Central memory CD8-positive, alpha-beta T cell (primary cell): ENCODE data around the gene GIMAP8.
"Not testable (repeated sequence)": the region's sequence is repeated elsewhere in the genome, so short reads cannot be mapped to it uniquely, and the experiment has no call there.

Source experiments
- ATAC-seq: fragments of 150-1000 bp; cut with Tn5 transposase; replicated peaks from 2 replicates; pipeline ENCODE4 v1.10.0; 2022; ENCODE audit warnings: mild to moderate bottlenecking, moderate FRiP score, moderate number of reproducible peaks; ENCODE audit not compliant: poor library complexity, severe bottlenecking; ENCODE audit errors: extremely low read depth
- DNase-seq, 2 donors: peaks; one replicate each; pipeline ENCODE4 v3.0.0; 2021; ENCODE audit warnings: low spot score in 2 of 2
- H3K27ac Mint-ChIP-seq: one replicate; pipeline ENCODE4 v1.8.0; 2022; ENCODE audit warnings: low read depth, mild to moderate bottlenecking, moderate library complexity, mixed read lengths
- H3K27me3 Mint-ChIP-seq: one replicate; pipeline ENCODE4 v1.8.0; 2022; ENCODE audit warnings: mixed read lengths
- H3K36me3 Mint-ChIP-seq: one replicate; pipeline ENCODE4 v1.8.0; 2022; ENCODE audit warnings: mild to moderate bottlenecking, moderate library complexity, mixed read lengths; ENCODE audit not compliant: insufficient read depth
- H3K4me1 Mint-ChIP-seq: one replicate; pipeline ENCODE4 v1.8.0; 2022; ENCODE audit warnings: mixed read lengths
- H3K4me3 Mint-ChIP-seq: one replicate; pipeline ENCODE4 v1.8.0; 2022; ENCODE audit warnings: mild to moderate bottlenecking, moderate library complexity, mixed read lengths
- H3K9me3 Mint-ChIP-seq: one replicate; pipeline ENCODE4 v1.8.0; 2022; ENCODE audit warnings: mixed read lengths

GIMAP8 gene

GRCh38 chr7:150484071-150484470 lies 33.6 kb downstream of the GIMAP8 start:
- ATAC-seq, result peak; percentile 55
- not testable (repeated sequence) for H3K27me3 Mint-ChIP-seq, DNase-seq

GRCh38 chr7:150487625-150488024 lies 37.2 kb downstream of the GIMAP8 start:
- DNase-seq, result no peak
- Mint-ChIP-seq H3K27ac (no peak overlapping the region), H3K4me1 (peaks cover 64% of the 10 kb centered on the region), H3K9me3 (no peaks in the 10 kb centered on the region), H3K27me3 (no peaks in the 10 kb centered on the region), H3K4me3 (no peak overlapping the region), H3K36me3 (peaks cover 1% of the 10 kb centered on the region)
- ATAC-seq, result no peak

More at GRCh38 chr7:150484071-150484470, 33.6 kb downstream of the GIMAP8 start:
- H3K4me3 Mint-ChIP-seq, result peak overlapping the region; percentile 73
- H3K4me1 Mint-ChIP-seq, result peaks cover 78% of the 10 kb centered on the region
- H3K36me3 Mint-ChIP-seq, H3K9me3 Mint-ChIP-seq: not testable (repeated sequence)
- peak overlapping the region; percentile 97 for H3K27ac Mint-ChIP-seq

DNA sequence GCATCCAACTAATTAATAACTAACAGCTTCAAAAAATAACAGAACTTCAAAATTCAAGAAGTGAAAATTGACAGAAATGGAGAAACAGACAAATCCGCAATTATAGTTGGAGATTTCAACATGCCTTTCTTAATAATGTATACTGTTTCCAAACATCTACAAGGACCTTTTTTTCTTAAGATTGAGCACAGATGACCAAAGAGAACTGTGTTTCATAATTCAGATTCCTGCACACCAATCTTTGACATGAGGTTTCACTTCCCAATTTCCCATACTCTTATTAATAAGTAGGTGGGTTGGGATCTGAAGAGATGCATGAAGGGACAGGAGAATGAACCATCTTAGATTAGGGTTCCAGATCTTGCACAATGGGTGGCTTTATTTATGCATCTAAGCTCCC lies 39.4 kb downstream of the GIMAP8 start:
- DNase-seq, result no peak
- no peak for ATAC-seq
- H3K4me3 Mint-ChIP-seq, result no peak overlapping the region
- H3K27me3 Mint-ChIP-seq, result no peaks in the 10 kb centered on the region
- H3K9me3 Mint-ChIP-seq, result no peaks in the 10 kb centered on the region
- H3K4me1 Mint-ChIP-seq, result peaks cover 42% of the 10 kb centered on the region
- no peaks in the 10 kb centered on the region for H3K36me3 Mint-ChIP-seq
- no peak overlapping the region for H3K27ac Mint-ChIP-seq

DNA sequence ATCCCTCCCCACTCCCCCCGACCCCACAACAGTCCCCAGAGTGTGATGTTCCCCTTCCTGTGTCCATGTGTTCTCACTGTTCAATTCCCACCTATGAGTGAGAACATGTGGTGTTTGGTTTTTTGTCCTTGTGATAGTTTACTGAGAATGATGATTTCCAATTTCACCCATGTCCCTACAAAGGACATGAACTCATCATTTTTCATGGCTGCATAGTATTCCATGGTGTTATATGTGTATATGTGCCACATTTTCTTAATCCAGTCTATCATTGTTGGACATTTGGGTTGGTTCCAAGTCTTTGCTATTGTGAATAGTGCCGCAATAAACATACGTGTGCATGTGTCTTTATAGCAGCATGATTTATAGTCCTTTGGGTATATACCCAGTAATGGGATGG lies 43.0 kb downstream of the GIMAP8 start:
- H3K27ac Mint-ChIP-seq, result not testable (repeated sequence)

DNA sequence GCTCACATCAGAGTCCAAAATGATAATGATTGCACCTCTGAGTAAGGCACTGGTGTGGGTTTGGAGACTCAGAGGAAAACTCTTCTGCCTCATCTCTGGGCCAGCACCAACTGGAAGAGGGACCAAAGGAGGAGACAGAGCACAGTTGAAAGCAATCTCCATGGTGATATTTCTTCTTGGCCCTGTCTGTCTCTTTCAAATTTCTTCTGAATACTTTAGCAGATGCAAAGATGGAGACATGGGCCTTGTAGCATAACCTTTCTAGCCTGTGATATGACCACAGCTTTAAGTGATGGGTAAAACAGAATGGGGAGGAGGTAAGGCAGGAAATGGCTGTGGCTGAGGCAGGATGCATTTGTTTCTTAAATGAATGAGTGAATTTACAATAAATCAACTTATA lies 52.1 kb downstream of the GIMAP8 start:
- ATAC-seq, result peak; percentile 93
- DNase-seq, result peak in 1 of 2 donors; percentile 35
- Mint-ChIP-seq H3K27me3 (no peaks in the 10 kb centered on the region), H3K9me3 (peaks cover 19% of the 10 kb centered on the region), H3K4me1 (peaks cover 62% of the 10 kb centered on the region), H3K36me3 (peaks cover 4% of the 10 kb centered on the region), H3K27ac (peak overlapping the region; percentile 85), H3K4me3 (peak overlapping the region; percentile 61)

More for the DNA sequence above, 43.0 kb downstream of the GIMAP8 start:
- not testable (repeated sequence) for DNase-seq, H3K4me3 Mint-ChIP-seq, H3K27me3 Mint-ChIP-seq, H3K36me3 Mint-ChIP-seq, ATAC-seq
- H3K9me3 Mint-ChIP-seq, result peaks cover 12% of the 10 kb centered on the region
- H3K4me1 Mint-ChIP-seq, result peaks cover 23% of the 10 kb centered on the region

DNA sequence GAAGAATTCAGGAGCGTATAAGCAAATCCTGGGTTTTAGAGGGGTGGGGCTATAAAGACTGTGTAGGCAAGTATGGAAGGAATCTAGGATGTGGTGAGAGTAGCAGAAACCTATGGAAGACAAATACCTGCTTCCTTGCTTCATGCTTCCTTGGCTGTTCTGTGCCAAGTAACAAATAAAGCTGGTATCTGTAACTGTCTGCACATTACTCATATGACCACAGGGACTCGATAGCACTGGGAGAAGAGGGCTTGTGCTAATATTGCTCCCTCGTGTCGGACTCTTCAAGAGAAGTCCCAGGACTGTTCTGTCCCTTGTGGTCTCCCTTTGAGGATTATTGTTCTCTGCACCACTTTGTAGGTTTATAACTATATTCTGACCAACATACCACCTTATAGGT lies 52.7 kb downstream of the GIMAP8 start:
- peaks cover 4% of the 10 kb centered on the region for H3K36me3 Mint-ChIP-seq
- H3K27ac Mint-ChIP-seq, result peak overlapping the region; percentile 85
- ATAC-seq (no peak), DNase-seq (no peak)
- H3K4me3 Mint-ChIP-seq, result peak overlapping the region; percentile 61
- no peaks in the 10 kb centered on the region for H3K27me3 Mint-ChIP-seq
- H3K4me1 Mint-ChIP-seq, result peaks cover 67% of the 10 kb centered on the region
- peaks cover 15% of the 10 kb centered on the region for H3K9me3 Mint-ChIP-seq

- peaks cover 12% of the 10 kb centered on the region for H3K9me3 Mint-ChIP-seq
- H3K4me3 Mint-ChIP-seq, result no peak overlapping the region
- peaks cover 4% of the 10 kb centered on the region for H3K36me3 Mint-ChIP-seq
- H3K27ac Mint-ChIP-seq, result peak overlapping the region; percentile 85
- ATAC-seq (no peak), DNase-seq (no peak)
- no peaks in the 10 kb centered on the region for H3K27me3 Mint-ChIP-seq
- peaks cover 71% of the 10 kb centered on the region for H3K4me1 Mint-ChIP-seq
Observed at GRCh38 chr7:150503581-150503980, 53.2 kb downstream of the GIMAP8 start.

GRCh38 chr7:150507947-150508602 lies 57.6 kb downstream of the GIMAP8 start:
- Mint-ChIP-seq H3K27me3 (no peaks in the 10 kb centered on the region), H3K36me3 (peaks cover 2% of the 10 kb centered on the region), H3K9me3 (peaks cover 14% of the 10 kb centered on the region), H3K27ac (peak overlapping the region; percentile 78), H3K4me1 (peaks cover 92% of the 10 kb centered on the region), H3K4me3 (peak overlapping the region; percentile 50)
- no peak for DNase-seq
- ATAC-seq, result peak; percentile 25

DNA sequence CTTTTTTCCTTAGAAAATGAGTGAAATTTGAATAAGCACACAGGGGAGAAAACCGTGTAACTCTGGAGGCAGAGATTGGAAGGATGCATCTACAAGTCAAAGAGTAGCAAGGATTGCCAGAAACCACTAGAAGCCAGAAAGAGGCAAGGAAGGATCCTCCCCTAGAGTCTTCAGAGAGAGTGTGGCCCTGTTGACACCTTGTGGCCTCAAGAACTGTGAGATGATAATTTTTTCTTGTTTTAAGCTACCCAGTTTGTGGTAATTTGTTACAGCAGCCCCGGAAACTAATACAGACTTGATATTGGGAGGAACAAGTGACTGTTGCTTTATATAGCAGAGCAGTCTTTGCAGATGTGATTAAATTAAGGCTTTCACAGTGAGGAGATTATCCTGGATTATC lies 60.6 kb downstream of the GIMAP8 start:
- peaks cover 13% of the 10 kb centered on the region for H3K36me3 Mint-ChIP-seq
- peaks cover 82% of the 10 kb centered on the region for H3K4me1 Mint-ChIP-seq
- H3K4me3 Mint-ChIP-seq, result peak overlapping the region; percentile 51
- no peaks in the 10 kb centered on the region for H3K27me3 Mint-ChIP-seq
- DNase-seq (no peak), ATAC-seq (no peak)
- H3K27ac Mint-ChIP-seq, result peak overlapping the region; percentile 56
- H3K9me3 Mint-ChIP-seq, result peaks cover 14% of the 10 kb centered on the region

GRCh38 chr7:150513758-150514157 lies 63.3 kb downstream of the GIMAP8 start:
- no peaks in the 10 kb centered on the region for H3K27me3 Mint-ChIP-seq
- ATAC-seq (no peak), DNase-seq (no peak)
- H3K9me3 Mint-ChIP-seq, result peaks cover 14% of the 10 kb centered on the region
- peaks cover 61% of the 10 kb centered on the region for H3K4me1 Mint-ChIP-seq
- peak overlapping the region; percentile 99 for H3K4me3 Mint-ChIP-seq
- H3K27ac Mint-ChIP-seq, result peak overlapping the region; percentile 98
- peaks cover 25% of the 10 kb centered on the region for H3K36me3 Mint-ChIP-seq

- DNase-seq, result peak; percentile 33 to 59
- no peaks in the 10 kb centered on the region for H3K27me3 Mint-ChIP-seq
- ATAC-seq, result peak; percentile 80
- peaks cover 30% of the 10 kb centered on the region for H3K36me3 Mint-ChIP-seq
- peak within 1 kb of the TSS; percentile 98 for H3K27ac Mint-ChIP-seq
- peaks cover 56% of the 10 kb centered on the region for H3K4me1 Mint-ChIP-seq
- H3K4me3 Mint-ChIP-seq, result peak within 1 kb of the TSS; percentile 99
- peaks cover 14% of the 10 kb centered on the region for H3K9me3 Mint-ChIP-seq
Observed at GRCh38 chr7:150514748-150515222, 64.4 kb downstream of the GIMAP8 start, which contains the start of gene GIMAP7. TSS of gene GIMAP7 (plus strand) at chr7:150514872. CDS start at chr7:150519975, 5,103 bp downstream.

DNA sequence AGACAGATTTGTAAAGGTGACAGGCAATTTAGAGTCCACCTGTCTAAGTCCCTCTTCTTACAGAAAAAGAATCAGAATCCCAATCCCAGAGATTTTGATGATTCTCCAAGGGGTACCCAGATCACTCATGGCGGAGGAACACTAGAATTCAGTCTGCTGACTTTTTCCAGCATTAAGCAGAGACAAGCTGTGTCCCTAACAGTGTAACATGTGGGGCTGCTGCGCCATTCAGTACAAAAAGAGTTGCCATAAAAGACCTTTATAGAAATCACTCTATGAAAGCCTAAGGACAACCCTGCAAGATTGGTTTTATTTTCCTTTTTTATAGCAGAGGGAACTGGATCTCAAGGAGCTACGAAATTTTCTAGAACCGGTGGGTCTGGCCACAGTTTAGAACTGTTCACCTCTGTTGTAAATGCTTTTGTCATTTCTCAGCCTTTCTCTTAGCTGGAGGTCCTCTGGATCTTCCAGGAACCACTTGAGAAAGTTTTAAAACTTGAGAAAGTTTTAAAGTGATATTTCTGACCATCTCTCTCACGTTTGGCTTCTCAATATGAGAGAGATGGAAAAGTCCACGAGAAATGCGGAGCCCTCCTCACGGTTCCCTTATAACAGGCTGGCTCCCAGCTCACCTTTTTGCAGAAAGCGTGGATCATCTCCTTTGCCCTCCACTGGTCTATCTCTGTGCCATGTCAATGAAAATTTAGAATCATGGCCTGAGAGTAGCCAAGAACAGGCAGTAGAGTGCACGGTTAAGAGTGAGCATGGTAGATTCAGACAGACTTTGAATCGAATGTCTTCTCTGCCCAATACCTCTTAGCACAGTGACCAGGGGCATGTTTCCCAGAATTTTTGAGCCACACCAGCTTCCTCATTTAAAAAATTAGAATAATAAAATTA lies 65.1 kb downstream of the GIMAP8 start:
- peak overlapping the region; percentile 99 for H3K4me3 Mint-ChIP-seq
- DNase-seq (no peak), ATAC-seq (peak; percentile 11)
- no peaks in the 10 kb centered on the region for H3K27me3 Mint-ChIP-seq
- H3K9me3 Mint-ChIP-seq, result peaks cover 9% of the 10 kb centered on the region
- H3K27ac Mint-ChIP-seq, result peak overlapping the region; percentile 98
- H3K4me1 Mint-ChIP-seq, result peaks cover 56% of the 10 kb centered on the region
- peaks cover 37% of the 10 kb centered on the region for H3K36me3 Mint-ChIP-seq
